GM23338 (cell line): ENCODE measurements around the gene CEP350. TPM values are rescaled to one million over a fixed set of nuclear protein-coding genes. Genes with fewer than 3 reads are reported as not detected.

Experiments used
- ATAC-seq: fragments of 200-7000 bp; cut with Tn5 transposase; 3 replicates; pipeline ENCODE4 v1.9.1; 2020
- DNase-seq: peaks from one replicate; pipeline ENCODE4 v3.0.0-alpha.2; 2015; ENCODE audit warnings: low spot score
- H2AFZ ChIP-seq: fragments of 200-600 bp; sonication (generic); 2 replicates; pipeline ENCODE4 v1.8.0; 2016; ENCODE audit warnings: antibody characterized with exemption, mild to moderate bottlenecking, moderate library complexity
- H3F3A ChIP-seq: fragments of 200-600 bp; sonication (generic); replicated peaks from 2 replicates; pipeline ENCODE4 v1.8.0; 2017; ENCODE audit warnings: antibody characterized with exemption, mixed run types, low read depth
- H3K27ac ChIP-seq: fragments of 200-600 bp; sonication (generic); 2 replicates; pipeline ENCODE4 v1.6.1; 2016; ENCODE audit warnings: low read depth
- H3K27me3 ChIP-seq: fragments of 200-600 bp; sonication (generic); 2 replicates; pipeline ENCODE4 v1.8.0; 2016; ENCODE audit warnings: mild to moderate bottlenecking, mixed run types, moderate library complexity; ENCODE audit not compliant: insufficient read depth
- H3K36me3 ChIP-seq: fragments of 200-600 bp; sonication (generic); 2 replicates; pipeline ENCODE4 v1.8.0; 2016; ENCODE audit warnings: mild to moderate bottlenecking; ENCODE audit not compliant: insufficient read depth
- H3K4me1 ChIP-seq: fragments of 200-600 bp; sonication (generic); 2 replicates; pipeline ENCODE4 v1.8.0; 2016; ENCODE audit warnings: mild to moderate bottlenecking, moderate library complexity; ENCODE audit not compliant: insufficient read depth
- H3K4me2 ChIP-seq: fragments of 200-600 bp; sonication (generic); 2 replicates; pipeline ENCODE4 v1.7.1; 2017; ENCODE audit warnings: mixed run types
- H3K4me3 ChIP-seq: fragments of 200-600 bp; sonication (generic); 2 replicates; pipeline ENCODE4 v1.6.1; 2016; ENCODE audit warnings: mixed run types
- H3K79me2 ChIP-seq: fragments of 200-600 bp; sonication (generic); replicated peaks from 2 replicates; pipeline ENCODE4 v1.8.0; 2017; ENCODE audit warnings: mild to moderate bottlenecking; ENCODE audit not compliant: insufficient read depth
- H3K9me2 ChIP-seq: fragments of 200-600 bp; sonication (generic); 2 replicates; pipeline ENCODE4 v1.8.0; 2017; ENCODE audit not compliant: insufficient read depth
- H4K20me1 ChIP-seq: fragments of 200-600 bp; sonication (generic); replicated peaks from 2 replicates; pipeline ENCODE4 v1.8.0; 2017; ENCODE audit warnings: mild to moderate bottlenecking; ENCODE audit not compliant: insufficient read depth
- H3K27ac Mint-ChIP-seq: 2 replicates; pipeline ENCODE4 v1.8.0; 2020; ENCODE audit warnings: inconsistent platforms, mild to moderate bottlenecking, moderate library complexity, mixed read lengths
- H3K27me3 Mint-ChIP-seq: 3 replicates; pipeline ENCODE4 v1.8.0; 2022; ENCODE audit warnings: low read depth, mild to moderate bottlenecking, moderate library complexity, mixed read lengths, inconsistent platforms; ENCODE audit not compliant: insufficient read depth, poor library complexity
- H3K36me3 Mint-ChIP-seq: 3 replicates; pipeline ENCODE4 v1.8.0; 2021; ENCODE audit warnings: low read depth, mild to moderate bottlenecking, inconsistent platforms, moderate library complexity, mixed read lengths
- H3K4me1 Mint-ChIP-seq: 3 replicates; pipeline ENCODE4 v1.8.0; 2020; ENCODE audit warnings: mild to moderate bottlenecking, inconsistent platforms, mixed read lengths
- H3K4me3 Mint-ChIP-seq: 3 replicates; pipeline ENCODE4 v1.8.0; 2021; ENCODE audit warnings: moderate library complexity, mild to moderate bottlenecking, inconsistent platforms, mixed read lengths
- H3K9me3 Mint-ChIP-seq: 3 replicates; pipeline ENCODE4 v1.8.0; 2020; ENCODE audit warnings: moderate library complexity, mild to moderate bottlenecking, inconsistent platforms, mixed read lengths
- CREB1 ChIP-seq: fragments of 250-450 bp; sonication (Bioruptor Pico); IDR thresholded peaks from 2 replicates; pipeline ENCODE4 v1.5.0; 2020; ENCODE audit warnings: low read depth, mild to moderate bottlenecking, moderate library complexity
- NANOG ChIP-seq: IDR thresholded peaks from 2 replicates; pipeline ENCODE4 v1.6.1; 2016; ENCODE audit warnings: antibody characterized with exemption, borderline replicate concordance
- polyA plus RNA-seq: library from polyadenylated mRNA; unstranded; fragments of >200 nt; fragmentation: Nextera tagmentation; extraction: Ambion mirVana; gene quantifications from 2 replicates; pipeline ENCODE4 v1.2.1, GENCODE V29; 2016
- total RNA-seq: library from RNA; depleted of rRNA; stranded (reverse); fragments of >200 nt; shearing (Covaris generic); gene quantifications from 2 replicates; pipeline ENCODE4 v1.2.3, GENCODE V29; 2014
- TF ChIP-seq, protein P1 (sequence below): IDR thresholded peaks from 2 replicates; pipeline ENCODE4 v1.6.1; 2016; ENCODE audit warnings: antibody characterized with exemption
- TF ChIP-seq, protein P2 (sequence below), 2 experiments: fragments of 200-600 bp in 1 of 2; sonication (generic) in 1 of 2; conservative IDR thresholded peaks; 2 replicates each; pipeline versions ENCODE4 v1.5.1 to v1.6.1; 2016 to 2017; ENCODE audit warnings: antibody characterized with exemption in 2 of 2, low read depth in 2 of 2, mild to moderate bottlenecking in 2 of 2, moderate library complexity in 1 of 2
- TF ChIP-seq, protein P3 (sequence below): fragments of 250-450 bp; sonication (Bioruptor Pico); IDR thresholded peaks from 2 replicates; pipeline ENCODE4 v1.5.0; 2020; ENCODE audit warnings: mild to moderate bottlenecking, moderate library complexity

CEP350 gene
- total and polyA plus RNA-seq, 2 experiments from 2014 or later, result 23.4 to 36.8 TPM

DNA sequence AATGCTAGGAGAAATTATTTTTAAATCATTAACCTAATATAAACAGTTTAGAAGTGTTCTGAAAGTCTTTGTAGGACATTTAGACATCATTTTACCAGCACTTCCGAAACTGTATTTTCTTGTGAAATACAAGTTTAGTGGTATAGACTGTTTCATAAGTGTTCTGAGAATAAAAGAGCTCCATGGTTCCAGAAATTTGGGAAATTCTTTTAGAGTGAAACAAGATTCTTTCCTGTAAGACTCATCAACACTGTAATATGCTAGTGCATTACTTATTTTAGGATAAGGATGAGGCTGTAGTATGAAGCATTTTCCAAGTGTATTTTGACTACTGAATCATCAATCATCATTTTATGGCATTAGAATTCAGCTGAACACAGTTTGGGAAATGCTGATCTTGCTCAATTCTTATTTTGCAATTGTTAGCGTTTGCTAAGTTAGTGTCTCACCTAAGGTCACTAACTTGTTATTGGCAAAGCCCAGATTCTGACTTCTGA lies 73.4 kb downstream of the CEP350 start (continued):
- TF ChIP-seq, protein P1, sequence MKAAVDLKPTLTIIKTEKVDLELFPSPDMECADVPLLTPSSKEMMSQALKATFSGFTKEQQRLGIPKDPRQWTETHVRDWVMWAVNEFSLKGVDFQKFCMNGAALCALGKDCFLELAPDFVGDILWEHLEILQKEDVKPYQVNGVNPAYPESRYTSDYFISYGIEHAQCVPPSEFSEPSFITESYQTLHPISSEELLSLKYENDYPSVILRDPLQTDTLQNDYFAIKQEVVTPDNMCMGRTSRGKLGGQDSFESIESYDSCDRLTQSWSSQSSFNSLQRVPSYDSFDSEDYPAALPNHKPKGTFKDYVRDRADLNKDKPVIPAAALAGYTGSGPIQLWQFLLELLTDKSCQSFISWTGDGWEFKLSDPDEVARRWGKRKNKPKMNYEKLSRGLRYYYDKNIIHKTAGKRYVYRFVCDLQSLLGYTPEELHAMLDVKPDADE, result no peak
- TF ChIP-seq CREB1 (CRISPR knock-in tag), result no peak

DNA sequence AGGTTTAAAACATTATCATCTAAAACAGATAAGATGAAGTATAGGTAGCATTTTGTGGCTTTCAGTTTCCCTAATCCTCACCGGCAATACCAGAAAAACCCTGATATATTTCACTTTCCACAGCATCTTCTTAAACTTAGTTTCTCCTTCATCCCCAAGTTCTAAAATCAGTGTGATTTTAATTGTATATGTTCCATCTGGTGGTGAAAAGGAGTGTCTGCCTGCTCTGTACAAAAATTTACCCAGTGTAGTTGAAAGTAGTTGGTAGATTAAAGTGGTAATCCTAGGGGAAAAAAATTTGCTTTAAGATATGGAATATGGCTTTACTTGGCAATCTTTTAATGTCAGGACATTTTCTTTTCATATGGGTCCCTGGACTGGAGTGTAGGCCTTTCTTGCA lies 74.3 kb downstream of the CEP350 start:
- H3K79me2 ChIP-seq, result no peaks in the 10 kb centered on the region
- no peaks in the 10 kb centered on the region for H3F3A ChIP-seq
- no peak for ATAC-seq
- Mint-ChIP-seq H3K4me3 (no peak overlapping the region), H3K27me3 (no peaks in the 10 kb centered on the region), H3K27ac (no peak overlapping the region), H3K4me1 (no peaks in the 10 kb centered on the region), H3K36me3 (peaks cover 13% of the 10 kb centered on the region; the same call in 2 of the 3 replicates), H3K9me3 (no peaks in the 10 kb centered on the region)
- H3K36me3 ChIP-seq, result peaks cover 5% of the 10 kb centered on the region; the same call in 1 of the 2 replicates
- H3K4me3 ChIP-seq, result no peak overlapping the region
- no peak overlapping the region for H2AFZ ChIP-seq
- H4K20me1 ChIP-seq, result no peaks in the 10 kb centered on the region
- no peaks in the 10 kb centered on the region for H3K4me1 ChIP-seq
- no peak overlapping the region for H3K4me2 ChIP-seq
- H3K27ac ChIP-seq, result no peak overlapping the region
- no peak for DNase-seq
- H3K9me2 ChIP-seq, result no peaks in the 10 kb centered on the region
- no peaks in the 10 kb centered on the region for H3K27me3 ChIP-seq
- no peak for TF ChIP-seq NANOG
- TF ChIP-seq, protein P2, sequence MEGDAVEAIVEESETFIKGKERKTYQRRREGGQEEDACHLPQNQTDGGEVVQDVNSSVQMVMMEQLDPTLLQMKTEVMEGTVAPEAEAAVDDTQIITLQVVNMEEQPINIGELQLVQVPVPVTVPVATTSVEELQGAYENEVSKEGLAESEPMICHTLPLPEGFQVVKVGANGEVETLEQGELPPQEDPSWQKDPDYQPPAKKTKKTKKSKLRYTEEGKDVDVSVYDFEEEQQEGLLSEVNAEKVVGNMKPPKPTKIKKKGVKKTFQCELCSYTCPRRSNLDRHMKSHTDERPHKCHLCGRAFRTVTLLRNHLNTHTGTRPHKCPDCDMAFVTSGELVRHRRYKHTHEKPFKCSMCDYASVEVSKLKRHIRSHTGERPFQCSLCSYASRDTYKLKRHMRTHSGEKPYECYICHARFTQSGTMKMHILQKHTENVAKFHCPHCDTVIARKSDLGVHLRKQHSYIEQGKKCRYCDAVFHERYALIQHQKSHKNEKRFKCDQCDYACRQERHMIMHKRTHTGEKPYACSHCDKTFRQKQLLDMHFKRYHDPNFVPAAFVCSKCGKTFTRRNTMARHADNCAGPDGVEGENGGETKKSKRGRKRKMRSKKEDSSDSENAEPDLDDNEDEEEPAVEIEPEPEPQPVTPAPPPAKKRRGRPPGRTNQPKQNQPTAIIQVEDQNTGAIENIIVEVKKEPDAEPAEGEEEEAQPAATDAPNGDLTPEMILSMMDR (conservative IDR thresholded peaks at IDR 0.05; ENCODE audit: low read depth in 2 of 2), result 0 out of 4 replicates have a peak, but pooled peaks of 1 of the 2 experiments have one; percentile 11
- TF ChIP-seq, protein P3, sequence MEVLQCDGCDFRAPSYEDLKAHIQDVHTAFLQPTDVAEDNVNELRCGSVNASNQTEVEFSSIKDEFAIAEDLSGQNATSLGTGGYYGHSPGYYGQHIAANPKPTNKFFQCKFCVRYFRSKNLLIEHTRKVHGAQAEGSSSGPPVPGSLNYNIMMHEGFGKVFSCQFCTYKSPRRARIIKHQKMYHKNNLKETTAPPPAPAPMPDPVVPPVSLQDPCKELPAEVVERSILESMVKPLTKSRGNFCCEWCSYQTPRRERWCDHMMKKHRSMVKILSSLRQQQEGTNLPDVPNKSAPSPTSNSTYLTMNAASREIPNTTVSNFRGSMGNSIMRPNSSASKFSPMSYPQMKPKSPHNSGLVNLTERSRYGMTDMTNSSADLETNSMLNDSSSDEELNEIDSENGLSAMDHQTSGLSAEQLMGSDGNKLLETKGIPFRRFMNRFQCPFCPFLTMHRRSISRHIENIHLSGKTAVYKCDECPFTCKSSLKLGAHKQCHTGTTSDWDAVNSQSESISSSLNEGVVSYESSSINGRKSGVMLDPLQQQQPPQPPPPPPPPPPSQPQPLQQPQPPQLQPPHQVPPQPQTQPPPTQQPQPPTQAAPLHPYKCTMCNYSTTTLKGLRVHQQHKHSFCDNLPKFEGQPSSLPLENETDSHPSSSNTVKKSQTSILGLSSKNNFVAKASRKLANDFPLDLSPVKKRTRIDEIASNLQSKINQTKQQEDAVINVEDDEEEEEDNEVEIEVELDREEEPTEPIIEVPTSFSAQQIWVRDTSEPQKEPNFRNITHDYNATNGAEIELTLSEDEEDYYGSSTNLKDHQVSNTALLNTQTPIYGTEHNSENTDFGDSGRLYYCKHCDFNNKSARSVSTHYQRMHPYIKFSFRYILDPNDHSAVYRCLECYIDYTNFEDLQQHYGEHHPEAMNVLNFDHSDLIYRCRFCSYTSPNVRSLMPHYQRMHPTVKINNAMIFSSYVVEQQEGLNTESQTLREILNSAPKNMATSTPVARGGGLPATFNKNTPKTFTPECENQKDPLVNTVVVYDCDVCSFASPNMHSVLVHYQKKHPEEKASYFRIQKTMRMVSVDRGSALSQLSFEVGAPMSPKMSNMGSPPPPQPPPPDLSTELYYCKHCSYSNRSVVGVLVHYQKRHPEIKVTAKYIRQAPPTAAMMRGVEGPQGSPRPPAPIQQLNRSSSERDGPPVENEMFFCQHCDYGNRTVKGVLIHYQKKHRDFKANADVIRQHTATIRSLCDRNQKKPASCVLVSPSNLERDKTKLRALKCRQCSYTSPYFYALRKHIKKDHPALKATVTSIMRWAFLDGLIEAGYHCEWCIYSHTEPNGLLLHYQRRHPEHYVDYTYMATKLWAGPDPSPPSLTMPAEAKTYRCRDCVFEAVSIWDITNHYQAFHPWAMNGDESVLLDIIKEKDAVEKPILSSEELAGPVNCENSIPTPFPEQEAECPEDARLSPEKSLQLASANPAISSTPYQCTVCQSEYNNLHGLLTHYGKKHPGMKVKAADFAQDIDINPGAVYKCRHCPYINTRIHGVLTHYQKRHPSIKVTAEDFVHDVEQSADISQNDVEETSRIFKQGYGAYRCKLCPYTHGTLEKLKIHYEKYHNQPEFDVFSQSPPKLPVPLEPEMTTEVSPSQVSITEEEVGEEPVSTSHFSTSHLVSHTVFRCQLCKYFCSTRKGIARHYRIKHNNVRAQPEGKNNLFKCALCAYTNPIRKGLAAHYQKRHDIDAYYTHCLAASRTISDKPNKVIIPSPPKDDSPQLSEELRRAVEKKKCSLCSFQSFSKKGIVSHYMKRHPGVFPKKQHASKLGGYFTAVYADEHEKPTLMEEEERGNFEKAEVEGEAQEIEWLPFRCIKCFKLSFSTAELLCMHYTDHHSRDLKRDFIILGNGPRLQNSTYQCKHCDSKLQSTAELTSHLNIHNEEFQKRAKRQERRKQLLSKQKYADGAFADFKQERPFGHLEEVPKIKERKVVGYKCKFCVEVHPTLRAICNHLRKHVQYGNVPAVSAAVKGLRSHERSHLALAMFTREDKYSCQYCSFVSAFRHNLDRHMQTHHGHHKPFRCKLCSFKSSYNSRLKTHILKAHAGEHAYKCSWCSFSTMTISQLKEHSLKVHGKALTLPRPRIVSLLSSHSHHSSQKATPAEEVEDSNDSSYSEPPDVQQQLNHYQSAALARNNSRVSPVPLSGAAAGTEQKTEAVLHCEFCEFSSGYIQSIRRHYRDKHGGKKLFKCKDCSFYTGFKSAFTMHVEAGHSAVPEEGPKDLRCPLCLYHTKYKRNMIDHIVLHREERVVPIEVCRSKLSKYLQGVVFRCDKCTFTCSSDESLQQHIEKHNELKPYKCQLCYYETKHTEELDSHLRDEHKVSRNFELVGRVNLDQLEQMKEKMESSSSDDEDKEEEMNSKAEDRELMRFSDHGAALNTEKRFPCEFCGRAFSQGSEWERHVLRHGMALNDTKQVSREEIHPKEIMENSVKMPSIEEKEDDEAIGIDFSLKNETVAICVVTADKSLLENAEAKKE, result no peak
